ENCODE data around the gene HTRA3. TPM values are rescaled to one million over a fixed set of nuclear protein-coding genes. Genes with fewer than 3 reads are reported as not detected.

HTRA3 gene
- polyA plus RNA-seq, 1 donor from 2014 or later = not detected

DNA sequence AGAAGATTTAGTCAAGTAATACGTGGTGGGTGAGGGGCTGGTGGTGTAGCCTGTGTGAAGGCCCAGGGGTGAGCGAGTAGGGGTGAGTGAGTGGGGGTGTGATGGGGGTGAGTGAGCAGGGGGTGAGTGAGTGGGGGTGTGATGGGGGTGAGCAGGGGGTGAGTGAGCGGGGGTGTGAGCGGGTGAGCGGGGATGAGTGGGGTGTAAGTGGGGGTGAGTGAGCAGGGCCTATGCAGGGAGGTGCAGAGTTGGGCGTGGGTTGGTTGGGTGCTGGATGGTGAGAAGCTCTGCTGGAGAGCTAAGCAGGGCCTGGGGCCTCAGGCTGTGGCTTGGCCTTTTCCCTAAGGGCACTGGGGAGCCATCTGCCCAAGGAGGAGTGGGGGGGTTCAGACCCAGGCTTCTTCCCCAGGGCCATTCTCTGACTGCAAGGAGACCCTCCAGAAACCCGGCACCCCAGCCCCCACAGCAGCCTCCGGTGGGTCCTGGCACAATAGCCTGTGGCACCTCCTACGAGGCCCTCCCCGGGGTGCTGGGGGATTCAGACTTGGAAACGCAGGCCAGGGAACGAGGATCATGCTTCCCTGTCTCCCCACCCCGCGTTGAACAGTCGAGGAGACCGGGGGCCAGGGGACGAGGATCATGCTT lies 40.1 kb upstream of the HTRA3 start (continued):
- no peak for TF ChIP-seq RAD21 (conservative IDR thresholded peaks at IDR 0.05)

- H3K9ac ChIP-seq (ENCODE audit: low read length) = no peak overlapping the region
- no peaks in the 10 kb centered on the region for H4K20me1 ChIP-seq (ENCODE audit: insufficient read depth)
- H2AFZ ChIP-seq (ENCODE audit: low read depth, low read length) = no peak overlapping the region
- no peaks in the 10 kb centered on the region for H3K9me2 ChIP-seq (ENCODE audit: insufficient read depth, low read length)
- TF ChIP-seq EZH2 (IDR thresholded peaks at IDR 0.05; ENCODE audit: borderline replicate concordance, insufficient read depth, low read length, poor library complexity, severe bottlenecking) = no peak
- no peak for TF ChIP-seq SMC3 (conservative IDR thresholded peaks at IDR 0.05; ENCODE audit: poor library complexity)
- no peak for TF ChIP-seq EP300 (conservative IDR thresholded peaks at IDR 0.05; ENCODE audit: poor library complexity, severe bottlenecking)
- TF ChIP-seq MXI1 (conservative IDR thresholded peaks at IDR 0.05; ENCODE audit: poor library complexity, severe bottlenecking) = no peak
- TF ChIP-seq, protein P1, sequence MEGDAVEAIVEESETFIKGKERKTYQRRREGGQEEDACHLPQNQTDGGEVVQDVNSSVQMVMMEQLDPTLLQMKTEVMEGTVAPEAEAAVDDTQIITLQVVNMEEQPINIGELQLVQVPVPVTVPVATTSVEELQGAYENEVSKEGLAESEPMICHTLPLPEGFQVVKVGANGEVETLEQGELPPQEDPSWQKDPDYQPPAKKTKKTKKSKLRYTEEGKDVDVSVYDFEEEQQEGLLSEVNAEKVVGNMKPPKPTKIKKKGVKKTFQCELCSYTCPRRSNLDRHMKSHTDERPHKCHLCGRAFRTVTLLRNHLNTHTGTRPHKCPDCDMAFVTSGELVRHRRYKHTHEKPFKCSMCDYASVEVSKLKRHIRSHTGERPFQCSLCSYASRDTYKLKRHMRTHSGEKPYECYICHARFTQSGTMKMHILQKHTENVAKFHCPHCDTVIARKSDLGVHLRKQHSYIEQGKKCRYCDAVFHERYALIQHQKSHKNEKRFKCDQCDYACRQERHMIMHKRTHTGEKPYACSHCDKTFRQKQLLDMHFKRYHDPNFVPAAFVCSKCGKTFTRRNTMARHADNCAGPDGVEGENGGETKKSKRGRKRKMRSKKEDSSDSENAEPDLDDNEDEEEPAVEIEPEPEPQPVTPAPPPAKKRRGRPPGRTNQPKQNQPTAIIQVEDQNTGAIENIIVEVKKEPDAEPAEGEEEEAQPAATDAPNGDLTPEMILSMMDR (IDR thresholded peaks at IDR 0.05; ENCODE audit: poor library complexity, severe bottlenecking) = no peak
- TF ChIP-seq TAF1 (IDR thresholded peaks at IDR 0.05; ENCODE audit: low read depth) = no peak
- TF ChIP-seq RAD21 (conservative IDR thresholded peaks at IDR 0.05) = no peak
- TF ChIP-seq, protein P2, sequence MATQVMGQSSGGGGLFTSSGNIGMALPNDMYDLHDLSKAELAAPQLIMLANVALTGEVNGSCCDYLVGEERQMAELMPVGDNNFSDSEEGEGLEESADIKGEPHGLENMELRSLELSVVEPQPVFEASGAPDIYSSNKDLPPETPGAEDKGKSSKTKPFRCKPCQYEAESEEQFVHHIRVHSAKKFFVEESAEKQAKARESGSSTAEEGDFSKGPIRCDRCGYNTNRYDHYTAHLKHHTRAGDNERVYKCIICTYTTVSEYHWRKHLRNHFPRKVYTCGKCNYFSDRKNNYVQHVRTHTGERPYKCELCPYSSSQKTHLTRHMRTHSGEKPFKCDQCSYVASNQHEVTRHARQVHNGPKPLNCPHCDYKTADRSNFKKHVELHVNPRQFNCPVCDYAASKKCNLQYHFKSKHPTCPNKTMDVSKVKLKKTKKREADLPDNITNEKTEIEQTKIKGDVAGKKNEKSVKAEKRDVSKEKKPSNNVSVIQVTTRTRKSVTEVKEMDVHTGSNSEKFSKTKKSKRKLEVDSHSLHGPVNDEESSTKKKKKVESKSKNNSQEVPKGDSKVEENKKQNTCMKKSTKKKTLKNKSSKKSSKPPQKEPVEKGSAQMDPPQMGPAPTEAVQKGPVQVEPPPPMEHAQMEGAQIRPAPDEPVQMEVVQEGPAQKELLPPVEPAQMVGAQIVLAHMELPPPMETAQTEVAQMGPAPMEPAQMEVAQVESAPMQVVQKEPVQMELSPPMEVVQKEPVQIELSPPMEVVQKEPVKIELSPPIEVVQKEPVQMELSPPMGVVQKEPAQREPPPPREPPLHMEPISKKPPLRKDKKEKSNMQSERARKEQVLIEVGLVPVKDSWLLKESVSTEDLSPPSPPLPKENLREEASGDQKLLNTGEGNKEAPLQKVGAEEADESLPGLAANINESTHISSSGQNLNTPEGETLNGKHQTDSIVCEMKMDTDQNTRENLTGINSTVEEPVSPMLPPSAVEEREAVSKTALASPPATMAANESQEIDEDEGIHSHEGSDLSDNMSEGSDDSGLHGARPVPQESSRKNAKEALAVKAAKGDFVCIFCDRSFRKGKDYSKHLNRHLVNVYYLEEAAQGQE (IDR thresholded peaks at IDR 0.05; ENCODE audit: borderline replicate concordance) = no peak
- TF ChIP-seq POLR2AphosphoS5 (IDR thresholded peaks at IDR 0.05) = no peak
- H3K27me3 ChIP-seq (ENCODE audit: insufficient read depth, low read depth, low read length) = no peaks in the 10 kb centered on the region
- H3K36me3 ChIP-seq (ENCODE audit: insufficient read depth, low read length) = no peaks in the 10 kb centered on the region
- H3F3A ChIP-seq (ENCODE audit: insufficient read depth, low read length, poor library complexity, severe bottlenecking) = no peaks in the 10 kb centered on the region
- H3K79me2 ChIP-seq (replicated peaks; ENCODE audit: insufficient read depth, low read length) = no peaks in the 10 kb centered on the region
- no peaks in the 10 kb centered on the region for H3K9me3 ChIP-seq (ENCODE audit: low read length)
- no peak overlapping the region for H3K27ac ChIP-seq (ENCODE audit: low read length)
- no peak overlapping the region for H3K4me3 ChIP-seq (ENCODE audit: low read length)
- H3K4me2 ChIP-seq (ENCODE audit: low read length) = no peak overlapping the region
These were observed 39.5 kb upstream of the HTRA3 start for GRCh38 chr4:8230033-8230432.

DNA sequence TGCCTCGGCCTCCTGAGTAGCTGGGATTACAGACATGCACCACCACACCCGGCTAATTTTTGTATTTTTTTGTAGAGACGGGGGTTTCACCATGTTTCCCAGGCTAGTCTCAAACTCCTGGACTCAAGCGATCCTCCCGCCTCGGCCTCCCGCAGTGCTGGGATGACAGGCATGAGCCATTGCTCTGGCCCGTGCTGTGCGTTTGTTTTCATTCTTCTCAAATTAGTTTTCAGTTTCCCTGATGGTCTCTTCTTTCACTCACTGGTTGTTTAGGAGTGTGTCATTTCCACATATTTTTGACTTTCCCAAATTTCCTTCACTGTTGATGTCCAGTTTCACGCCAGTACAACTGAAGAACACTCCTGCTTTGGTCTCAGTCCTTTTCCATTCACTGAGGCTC lies 38.7 kb upstream of the HTRA3 start:
- Histone ChIP-seq H3K27me3 (ENCODE audit: insufficient read depth, low read depth, low read length) (no peaks in the 10 kb centered on the region), H3K9me2 (ENCODE audit: insufficient read depth, low read length) (no peaks in the 10 kb centered on the region), H3K4me2 (ENCODE audit: low read length) (no peak overlapping the region), H3K79me2 (replicated peaks; ENCODE audit: insufficient read depth, low read length) (no peaks in the 10 kb centered on the region), H3K9me3 (ENCODE audit: low read length) (no peaks in the 10 kb centered on the region), H3K9ac (ENCODE audit: low read length) (no peak overlapping the region), H2AFZ (ENCODE audit: low read depth, low read length) (no peak overlapping the region), H3K36me3 (ENCODE audit: insufficient read depth, low read length) (no peaks in the 10 kb centered on the region), H3F3A (ENCODE audit: insufficient read depth, low read length, poor library complexity, severe bottlenecking) (no peaks in the 10 kb centered on the region), H4K20me1 (ENCODE audit: insufficient read depth) (no peaks in the 10 kb centered on the region), H3K4me3 (ENCODE audit: low read length) (no peak overlapping the region), H3K27ac (ENCODE audit: low read length) (no peak overlapping the region)
- no peak for TF ChIP-seq EP300 (conservative IDR thresholded peaks at IDR 0.05; ENCODE audit: poor library complexity, severe bottlenecking)
- TF ChIP-seq, protein P2 (IDR thresholded peaks at IDR 0.05; ENCODE audit: borderline replicate concordance) = no peak

All from neural cell (in vitro differentiated cells).